Kasumi-1 (cell line): ENCODE data around the gene PRPF6.
A peak's percentile ranks its signal among the peaks of the same experiment; 100 is the strongest.

Experiments
- DNase-seq, 2 experiments: peaks; one replicate each; lab custom pipeline; 2025; lab: John Stamatoyannopoulos, UW

The PRPF6 gene

DNA sequence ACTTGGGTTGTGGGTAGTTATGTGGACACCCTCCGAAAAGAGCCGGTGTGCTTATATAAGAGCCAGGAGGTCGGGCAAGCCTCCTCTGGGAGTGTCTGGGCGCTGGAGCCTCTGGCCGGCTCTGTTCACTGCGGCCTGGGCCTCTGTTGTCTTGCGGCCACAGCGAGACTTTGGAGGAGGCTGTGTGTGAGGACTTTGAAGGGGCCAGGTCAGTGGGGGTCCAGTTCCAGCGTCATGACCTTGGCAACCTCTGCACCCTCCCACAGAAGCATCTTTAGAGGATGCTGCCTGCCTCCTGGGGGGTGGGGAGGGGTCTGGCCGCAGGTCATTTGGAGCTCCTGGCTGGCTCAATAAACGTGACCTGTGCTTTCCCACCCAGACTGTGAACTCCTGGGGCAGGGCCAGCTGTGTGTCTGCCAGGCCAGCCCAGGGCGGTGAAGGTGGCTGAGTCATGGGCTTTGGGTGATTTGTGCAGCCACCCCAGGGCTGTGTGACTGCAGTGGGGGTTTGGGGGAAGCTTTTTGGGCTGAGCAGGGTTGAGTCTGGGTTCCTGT lies 83.3 kb downstream of the PRPF6 start:
- DNase-seq: no peak

DNA sequence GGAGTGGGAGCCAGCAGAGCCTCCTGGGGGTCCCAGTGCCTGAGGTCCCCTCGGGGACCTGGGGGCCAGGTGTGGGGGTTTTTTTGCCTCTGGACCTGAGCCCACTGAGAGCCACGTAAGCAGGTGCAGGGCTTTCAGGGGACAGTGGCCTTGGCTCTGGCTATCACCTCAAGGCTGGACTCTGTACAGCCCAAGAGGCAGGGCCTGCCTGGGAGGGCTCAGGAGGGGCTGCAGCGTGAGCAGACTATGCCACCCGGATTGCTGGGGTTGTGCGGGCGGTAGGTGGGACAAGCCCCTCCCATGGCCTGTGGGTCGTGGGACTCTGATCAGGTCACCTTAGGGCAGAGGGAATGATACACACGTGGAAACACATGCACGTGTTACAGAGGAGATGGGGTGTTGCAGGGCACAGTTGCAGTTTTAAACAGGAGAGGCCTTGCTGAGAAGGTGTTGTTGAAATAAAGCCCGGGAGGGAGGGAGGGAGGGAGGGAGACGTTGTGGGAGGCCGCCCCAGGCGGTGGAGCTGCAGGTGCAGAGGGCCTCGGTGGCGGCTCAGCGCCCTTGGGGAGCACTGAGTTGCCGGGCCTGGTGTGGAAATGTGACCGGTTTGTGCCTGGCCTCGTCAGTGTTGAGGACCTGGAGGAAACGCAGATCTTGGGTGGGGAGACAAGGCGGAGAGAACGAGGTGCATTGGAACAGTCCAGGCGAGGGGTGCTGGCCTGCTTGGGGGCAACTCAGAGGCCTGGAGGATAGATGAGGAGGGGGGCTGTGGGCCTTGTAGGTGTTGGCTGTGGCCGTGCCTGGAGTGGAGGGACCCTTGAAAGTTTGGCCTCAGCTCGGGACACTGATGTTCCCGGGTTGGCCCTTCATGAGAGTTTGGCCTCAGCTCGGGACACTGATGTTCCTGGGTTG lies 84.4 kb downstream of the PRPF6 start:
- no peak for DNase-seq

- no peak for DNase-seq
Measured at GRCh38 chr20:64065974-64066343, 85.0 kb downstream of the PRPF6 start.

DNA sequence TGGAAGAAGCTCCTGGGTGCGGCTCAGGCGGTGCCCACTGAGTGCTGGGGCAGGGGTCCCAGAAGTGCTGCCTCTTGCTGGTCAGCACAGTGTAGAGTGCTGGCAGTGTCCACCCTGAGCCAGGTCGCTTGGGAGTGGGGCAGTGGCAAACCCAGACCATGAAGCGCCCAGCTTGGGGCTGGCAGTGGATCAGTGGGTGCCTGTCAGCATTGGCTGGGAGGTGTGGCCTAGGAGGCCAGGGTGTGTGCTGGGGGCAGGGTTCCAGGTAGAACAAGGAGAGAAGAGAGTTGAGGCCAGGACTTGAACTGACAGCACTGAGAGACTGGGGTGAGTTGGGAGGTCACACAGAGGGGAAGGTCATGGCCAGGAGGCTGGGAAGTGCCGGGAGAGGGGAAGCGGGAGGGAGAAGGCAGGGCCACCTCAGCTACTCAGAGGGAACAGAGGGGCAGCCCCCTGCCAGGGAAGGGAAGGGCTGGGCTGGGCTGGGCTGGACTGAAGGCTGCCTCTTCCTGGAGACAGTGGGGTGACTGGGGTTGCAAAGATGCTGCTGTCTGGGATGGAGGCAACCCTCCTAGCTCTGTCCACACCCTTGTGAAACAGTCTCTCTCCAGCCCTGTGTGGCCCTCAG lies 86.2 kb downstream of the PRPF6 start:
- DNase-seq: no peak

DNA sequence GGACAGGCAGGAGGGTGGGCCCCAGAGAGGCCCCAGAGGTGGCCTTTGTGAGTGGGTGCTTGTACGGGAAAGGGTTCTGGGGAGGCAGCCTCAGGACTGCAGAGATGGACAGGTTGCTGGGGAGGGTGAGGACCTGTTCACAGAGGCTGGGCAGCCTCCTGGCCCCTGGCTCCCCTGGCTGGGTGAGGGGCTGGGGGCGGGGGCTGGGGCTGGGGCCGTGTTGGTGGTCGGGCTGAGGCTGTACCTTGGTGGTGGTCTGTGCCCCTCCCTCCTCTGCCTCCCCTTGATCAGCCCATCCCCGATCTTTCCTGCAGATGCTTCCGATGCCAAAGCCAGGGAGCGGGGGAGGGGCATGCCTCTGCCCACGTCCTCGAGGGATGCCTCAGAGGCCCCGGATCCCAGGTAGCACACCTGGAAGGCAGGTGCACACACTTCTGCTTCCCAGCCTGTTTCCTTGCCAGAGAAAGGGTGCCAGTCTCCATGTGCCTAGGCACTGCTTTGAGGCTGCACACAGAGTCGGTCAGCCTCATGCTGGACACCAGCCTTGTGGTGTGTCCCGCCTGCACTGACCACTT lies 86.9 kb downstream of the PRPF6 start:
- no peak for DNase-seq

- DNase-seq: no peak
Measured at GRCh38 chr20:64068386-64069208, 87.7 kb downstream of the PRPF6 start.

- no peak for DNase-seq
Measured at GRCh38 chr20:64069209-64069613, 88.3 kb downstream of the PRPF6 start.

- DNase-seq: peak in 1 of 2 experiments; percentile 17
Measured at GRCh38 chr20:64069614-64070243, 88.8 kb downstream of the PRPF6 start.

DNA sequence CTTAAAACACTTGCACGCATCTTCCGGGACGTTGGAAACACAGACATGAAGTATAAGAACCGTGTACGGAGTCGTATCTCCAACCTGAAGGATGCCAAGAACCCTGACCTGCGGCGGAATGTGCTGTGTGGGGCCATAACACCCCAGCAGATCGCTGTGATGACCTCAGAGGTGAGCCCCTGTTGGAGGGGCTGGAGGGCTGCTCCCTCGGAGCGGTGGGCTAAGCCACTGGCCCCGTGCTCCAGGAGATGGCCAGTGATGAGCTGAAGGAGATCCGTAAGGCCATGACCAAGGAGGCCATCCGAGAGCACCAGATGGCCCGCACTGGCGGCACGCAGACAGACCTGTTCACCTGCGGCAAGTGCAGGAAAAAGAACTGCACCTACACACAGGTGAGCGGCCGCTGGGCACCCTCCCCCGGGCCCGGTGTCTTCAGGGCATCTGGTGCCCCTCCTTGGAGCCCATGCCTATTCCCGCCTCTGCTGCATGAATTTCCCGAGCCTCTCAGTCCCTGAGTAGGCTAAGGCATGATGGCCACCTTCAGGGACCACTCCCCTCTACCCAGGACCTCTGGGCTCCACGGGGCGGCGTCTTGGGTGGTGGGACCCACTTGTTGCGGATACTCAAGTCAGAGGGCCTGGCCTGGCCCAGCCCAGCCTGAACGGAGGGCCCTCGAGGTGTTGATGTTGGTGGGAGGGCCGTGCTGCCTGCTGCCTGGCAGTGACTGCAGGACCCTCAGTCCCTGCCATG lies 89.5 kb downstream of the PRPF6 start:
- DNase-seq: no peak

DNA sequence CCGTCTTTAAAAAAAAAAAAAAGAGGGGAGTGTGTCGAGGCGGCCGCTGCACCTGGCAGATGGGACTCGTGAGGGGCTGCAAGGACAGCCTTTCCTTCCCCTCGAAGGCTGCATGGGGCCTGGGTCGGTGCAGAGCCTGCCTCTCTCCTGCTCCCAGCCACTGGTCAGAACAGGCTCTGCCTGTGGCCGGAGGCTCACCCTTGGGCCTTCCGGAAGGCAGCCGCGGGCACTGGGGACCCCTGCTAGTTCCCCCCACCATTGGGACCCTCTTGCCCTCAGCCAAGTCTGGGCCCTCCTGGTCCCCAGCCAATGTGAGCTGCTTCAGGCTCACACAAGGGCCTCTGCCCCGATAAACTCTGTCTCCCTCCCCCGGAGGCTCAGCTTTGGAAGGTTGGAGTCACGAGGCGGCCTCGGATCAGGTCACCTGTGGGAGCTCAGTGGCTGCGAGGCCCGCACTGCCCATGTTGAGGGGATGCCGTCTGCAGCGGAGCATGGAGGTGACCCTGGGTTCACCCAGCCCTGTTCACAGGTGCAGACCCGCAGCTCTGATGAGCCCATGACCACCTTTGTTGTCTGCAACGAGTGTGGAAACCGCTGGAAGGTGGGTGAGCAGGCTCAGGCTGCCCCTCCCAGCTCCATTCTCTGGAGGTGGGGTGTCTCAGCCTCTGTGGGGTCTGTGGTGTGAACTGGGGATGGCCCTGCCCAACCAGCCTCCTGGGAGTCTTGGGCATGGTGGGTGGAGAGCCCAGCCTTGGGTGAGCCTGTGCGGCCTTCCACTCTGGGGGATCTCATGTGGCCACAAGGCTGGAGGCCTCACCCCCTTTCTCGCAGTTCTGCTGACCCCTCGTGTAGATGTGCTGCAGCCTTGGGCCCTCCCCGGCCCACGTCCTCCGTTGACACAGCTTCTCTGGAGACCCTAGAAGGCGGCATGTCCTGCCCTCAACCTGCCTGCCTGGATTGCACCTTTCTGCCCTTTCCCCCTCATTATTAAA lies 90.7 kb downstream of the PRPF6 start:
- DNase-seq: no peak

DNA sequence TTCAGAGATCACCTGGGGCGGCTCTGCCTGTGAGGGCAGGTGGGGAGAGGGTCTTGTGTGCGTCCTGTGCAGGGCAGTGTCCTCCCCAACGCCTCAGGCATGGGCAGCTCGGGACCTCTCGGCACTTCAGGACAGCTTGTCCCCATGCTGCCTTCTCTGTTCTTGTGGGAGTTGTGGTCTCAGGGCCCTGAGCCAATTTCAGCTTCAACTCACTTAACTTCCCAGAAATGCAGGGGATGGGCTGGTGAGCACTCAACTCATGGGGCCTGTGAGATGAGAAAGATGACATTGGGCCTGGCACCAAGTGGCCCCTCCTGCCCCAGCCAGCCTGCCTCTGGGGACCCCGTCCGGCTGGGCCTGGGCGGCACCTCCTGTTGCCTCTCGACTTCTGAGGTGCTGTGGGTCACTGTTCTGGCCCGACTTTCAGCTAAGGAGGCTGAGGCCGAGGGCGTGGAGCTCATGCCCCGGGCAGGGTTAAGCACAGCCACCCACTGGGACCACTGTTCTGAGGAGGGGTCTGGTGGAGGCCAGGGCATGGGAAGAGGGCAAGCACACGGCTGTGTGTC lies 91.6 kb downstream of the PRPF6 start:
- DNase-seq: no peak

DNA sequence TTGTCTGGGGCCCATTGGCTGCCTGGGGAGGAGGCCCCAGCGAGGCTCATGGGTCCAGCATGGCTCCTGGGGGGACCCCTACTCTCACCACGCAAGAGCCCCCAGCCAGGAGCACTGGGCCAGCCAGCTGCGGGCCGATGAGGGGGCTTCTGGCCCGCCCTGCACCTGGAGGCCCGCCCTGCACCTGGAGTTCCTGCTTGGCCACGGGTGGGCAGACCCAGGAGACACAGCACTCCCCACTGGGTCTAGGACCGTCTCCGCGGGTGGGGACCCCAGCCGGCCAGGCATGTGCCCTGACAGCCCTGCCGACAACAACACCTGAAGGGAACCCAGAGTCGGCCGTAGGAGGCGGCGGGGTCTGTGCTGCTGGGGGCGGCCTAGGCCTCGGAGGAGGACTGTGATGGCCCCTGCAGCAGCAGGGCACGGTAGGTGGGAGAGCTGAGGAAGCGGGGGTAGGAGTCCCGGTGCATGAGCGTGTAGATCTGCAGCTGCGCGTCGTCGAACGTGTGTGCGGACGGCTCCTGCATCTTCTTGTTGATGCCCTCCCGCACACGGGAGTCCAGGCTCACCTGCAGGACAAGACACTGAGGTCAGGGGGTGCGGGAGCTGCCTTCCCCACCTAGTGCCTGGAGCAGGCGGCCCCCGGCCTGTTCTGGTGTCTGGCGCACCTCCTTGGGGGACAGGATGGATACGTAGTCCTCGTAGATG lies 92.7 kb downstream of the PRPF6 start:
- no peak for DNase-seq

DNA sequence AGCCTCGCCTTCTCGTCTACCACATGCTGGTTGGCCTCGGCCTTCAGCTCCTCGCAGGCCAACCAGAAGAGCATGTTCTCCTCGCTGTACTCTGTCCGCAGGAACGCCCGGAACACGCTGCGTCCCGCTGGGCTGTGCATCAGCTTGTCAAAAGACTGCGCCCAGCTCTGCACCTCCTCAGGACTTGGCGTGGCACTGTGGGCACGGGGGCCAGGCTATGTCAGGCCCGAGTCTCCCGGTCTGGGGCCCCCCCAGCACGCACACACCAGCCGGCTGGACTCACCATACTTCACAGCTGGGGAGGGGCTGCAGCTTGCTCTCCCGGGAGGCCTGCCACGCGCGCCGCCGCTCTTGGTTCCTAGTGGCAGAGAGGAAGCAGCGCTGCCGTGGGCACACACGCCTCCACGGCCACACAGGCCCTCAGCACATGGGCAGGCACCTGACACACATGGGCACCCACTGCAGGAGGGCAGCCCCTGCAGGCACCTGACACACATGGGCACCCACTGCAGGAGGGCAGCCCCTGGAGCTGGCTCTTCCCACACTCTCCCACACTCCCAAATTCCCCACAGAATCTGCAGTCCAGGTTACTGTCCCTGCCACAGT lies 93.4 kb downstream of the PRPF6 start:
- no peak for DNase-seq

DNA sequence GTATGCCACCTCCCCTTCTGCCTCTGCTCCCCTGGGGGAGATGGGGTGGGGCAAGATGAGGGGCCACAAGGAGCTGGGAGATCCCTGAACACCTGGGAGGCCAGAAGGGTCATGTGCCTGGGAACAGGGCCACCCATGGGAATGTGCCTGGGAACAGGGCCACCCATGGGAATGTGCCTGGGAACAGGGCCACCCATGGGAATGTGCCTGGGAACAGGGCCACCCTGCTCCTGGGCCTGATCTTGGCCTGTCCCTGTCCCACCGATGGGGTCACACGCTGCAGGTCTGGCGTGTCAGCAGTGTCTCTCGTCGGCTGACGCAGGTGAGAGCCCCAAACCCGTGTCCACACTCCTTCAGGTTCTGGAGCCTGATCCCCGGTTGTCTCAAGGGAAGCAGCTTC lies 94.0 kb downstream of the PRPF6 start:
- DNase-seq: no peak

DNA sequence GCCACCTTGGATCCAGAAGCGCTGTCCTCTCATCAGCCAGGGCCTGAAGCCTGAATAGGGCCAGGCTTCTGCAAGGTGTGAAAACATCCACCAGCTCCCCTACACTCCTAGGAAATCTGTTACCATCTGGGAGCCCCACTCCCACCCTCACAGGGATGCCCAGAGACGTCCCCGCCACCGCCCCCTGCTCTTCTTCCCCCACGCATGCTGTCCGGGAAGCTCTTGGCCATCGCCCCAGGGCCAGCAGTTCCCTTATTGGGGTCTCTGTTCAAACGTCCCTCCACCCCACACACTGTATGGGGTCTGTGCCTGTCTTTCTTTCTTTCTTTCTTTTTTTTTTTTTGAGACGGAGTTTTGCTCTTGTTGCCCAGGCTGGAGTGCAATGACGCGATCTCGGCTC lies 94.6 kb downstream of the PRPF6 start:
- no peak for DNase-seq

DNA sequence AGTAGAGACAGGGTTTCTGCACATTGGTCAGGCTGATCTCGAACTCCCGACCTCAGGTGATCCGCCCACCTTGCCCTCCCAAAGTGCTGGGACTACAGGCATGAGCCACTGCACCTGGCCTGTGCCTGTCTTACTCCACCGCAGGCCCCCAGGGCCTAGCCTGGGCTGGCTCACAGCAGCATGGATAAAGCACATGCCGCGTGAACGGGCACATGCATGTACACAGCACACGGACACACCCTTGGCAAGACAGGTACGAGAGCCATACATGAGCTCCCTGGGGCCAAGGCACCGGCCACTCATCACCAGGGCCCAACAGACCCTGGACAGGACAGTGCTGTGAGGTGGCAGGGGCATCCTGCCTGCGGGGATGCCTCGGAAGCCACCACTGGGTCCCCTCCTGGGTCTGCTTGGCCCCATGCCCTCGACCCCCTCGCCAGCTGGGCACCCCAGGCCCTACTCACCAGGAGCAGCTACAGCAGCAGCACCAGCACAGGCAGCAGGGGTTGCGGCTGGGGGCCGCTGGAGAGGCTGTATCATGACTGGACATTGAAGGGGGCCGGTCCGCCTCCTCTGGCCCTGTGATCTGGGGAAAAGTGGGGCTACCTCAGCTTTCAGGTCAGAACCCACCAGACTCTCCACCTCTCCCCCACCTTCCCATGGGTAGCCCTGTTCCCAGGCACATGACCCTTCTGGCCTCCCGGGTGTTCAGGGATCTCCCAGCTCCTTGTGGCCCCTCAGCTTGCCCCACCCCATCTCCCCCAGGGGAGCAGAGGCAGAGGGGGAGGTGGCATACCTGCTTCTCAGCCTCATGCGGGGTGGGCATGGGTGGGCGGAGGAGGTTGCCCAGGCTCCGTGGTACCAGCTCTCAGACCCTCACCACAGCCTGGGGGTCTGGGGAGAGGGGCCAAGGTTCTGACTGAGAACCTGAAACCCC lies 95.4 kb downstream of the PRPF6 start:
- no peak for DNase-seq

DNA sequence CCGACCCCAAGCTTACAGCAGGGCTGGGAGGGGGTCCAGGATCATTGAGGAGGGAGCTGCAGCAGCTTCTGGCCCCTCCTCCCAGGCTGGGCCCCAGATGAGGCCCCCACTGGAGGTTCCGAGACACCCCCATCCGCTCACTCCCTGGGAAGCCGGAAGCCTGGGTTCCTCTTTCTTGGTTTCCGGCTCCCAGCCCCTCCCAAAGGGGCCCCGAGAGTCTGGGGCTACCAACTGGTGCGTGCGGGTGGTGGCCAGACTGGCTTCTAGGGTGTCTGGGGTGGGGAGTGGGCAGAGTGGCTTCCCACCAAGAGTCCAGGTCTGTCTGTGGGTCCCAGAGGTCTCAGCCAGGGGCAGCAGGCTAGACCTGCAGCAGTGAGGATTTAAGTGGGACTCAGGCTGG lies 96.2 kb downstream of the PRPF6 start:
- DNase-seq: peak; percentile 76 to 83
